ENCODE measurements around the gene NDUFA13.

Gene NDUFA13

GRCh38 chr19:19488875-19489690 is 26.9 kb upstream of the NDUFA13 start:
- peak; percentile 43 to 74 (median 70) for DNase-seq (ENCODE audit: low read depth in 4 of 4, low spot score in 1 of 4)

- DNase-seq (ENCODE audit: low read depth in 4 of 4, low spot score in 1 of 4), result no peak
Measured at GRCh38 chr19:19489804-19490204, 26.2 kb upstream of the NDUFA13 start.

DNA sequence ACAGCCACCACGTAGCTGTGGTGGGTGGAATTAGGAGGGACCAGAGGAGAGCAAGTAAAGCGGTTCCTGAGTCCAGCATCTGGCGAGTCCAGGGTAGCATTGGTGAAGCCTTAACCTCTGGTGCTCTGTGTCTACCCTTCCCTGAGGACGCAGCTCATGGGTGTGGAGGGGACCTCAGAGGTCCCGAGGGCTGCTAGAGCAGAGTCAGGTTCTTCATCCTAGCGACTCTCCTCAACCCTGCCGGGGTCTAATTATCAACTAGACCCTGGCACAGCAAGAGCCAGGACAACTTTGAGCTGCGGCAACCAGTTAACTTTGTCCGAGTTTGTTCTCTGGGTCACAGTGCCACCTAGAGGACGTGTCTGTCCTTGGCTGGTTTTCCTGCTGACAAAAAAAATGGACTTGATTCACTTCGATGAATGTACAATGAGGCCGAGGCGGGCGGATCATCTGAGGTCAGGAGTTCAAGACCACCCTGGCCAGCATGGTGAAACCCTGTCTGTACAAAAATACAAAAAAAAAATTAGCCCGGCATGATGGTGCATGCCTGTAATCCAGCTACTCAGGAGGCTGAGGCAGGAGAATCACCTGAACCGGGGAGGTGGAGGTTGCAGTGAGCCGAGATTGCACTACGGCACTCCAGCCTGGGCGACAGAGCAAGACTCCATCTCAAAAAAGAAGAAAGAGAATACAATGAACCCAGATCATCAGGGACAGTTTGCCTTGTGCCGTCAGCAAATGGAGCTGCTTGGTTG is 25.6 kb upstream of the NDUFA13 start:
- DNase-seq (ENCODE audit: low read depth in 4 of 4, low spot score in 1 of 4), result peak; percentile 50 to 74 (median 70)

GRCh38 chr19:19491321-19492025 is 24.6 kb upstream of the NDUFA13 start:
- no peak for DNase-seq (ENCODE audit: low read depth in 4 of 4, low spot score in 1 of 4)

GRCh38 chr19:19492026-19492610 is 23.9 kb upstream of the NDUFA13 start:
- DNase-seq (ENCODE audit: low read depth in 4 of 4, low spot score in 1 of 4), result no peak

GRCh38 chr19:19493841-19494546 is 22.0 kb upstream of the NDUFA13 start:
- no peak for DNase-seq (ENCODE audit: low read depth in 4 of 4, low spot score in 1 of 4)

DNA sequence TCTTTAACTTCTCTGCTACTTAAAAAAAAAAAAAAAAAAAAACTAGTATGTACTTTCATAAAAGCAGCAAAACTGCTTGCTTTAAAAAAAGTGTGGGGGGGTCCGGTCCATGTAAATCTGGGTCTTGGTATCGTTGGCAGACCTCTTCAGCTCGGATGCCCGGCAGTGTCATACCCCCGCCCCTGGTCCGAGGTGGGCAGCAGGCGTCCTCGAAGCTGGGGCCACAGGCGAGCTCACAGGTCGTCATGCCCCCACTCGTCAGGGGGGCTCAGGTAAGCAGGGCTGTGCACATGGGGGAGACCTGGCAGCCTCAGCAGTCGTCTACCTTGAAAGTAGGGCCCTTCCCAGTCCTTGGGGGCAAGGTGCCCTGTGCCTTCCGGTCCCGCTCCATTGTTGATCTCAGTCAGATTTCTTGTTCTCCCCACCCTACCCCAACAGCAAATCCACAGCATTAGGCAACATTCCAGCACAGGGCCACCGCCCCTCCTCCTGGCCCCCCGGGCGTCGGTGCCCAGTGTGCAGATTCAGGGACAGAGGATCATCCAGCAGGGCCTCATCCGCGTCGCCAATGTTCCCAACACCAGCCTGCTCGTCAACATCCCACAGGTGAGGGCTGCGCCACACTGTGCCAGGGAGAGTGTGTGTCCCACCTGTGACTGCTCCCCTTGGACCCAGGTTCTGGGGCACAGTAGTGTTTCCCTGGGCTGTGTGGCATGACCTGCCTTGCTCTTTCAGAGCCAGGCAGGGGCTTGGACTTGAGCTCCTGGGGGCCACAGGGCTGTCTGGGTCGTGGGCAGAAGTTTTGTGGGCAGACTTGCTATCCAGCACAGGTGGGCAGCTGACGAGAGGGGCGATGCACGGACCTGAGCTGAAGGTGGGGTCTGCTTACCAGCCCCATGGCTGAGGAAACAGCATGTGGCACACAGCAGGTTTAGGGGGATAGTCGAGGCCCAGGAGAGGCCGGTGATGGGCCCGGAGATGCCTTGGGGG is 20.1 kb upstream of the NDUFA13 start:
- DNase-seq (ENCODE audit: low read depth in 4 of 4, low spot score in 1 of 4), result no peak

- no peak for DNase-seq (ENCODE audit: low read depth in 4 of 4, low spot score in 1 of 4)
Measured at GRCh38 chr19:19498255-19498991, 17.6 kb upstream of the NDUFA13 start.

DNA sequence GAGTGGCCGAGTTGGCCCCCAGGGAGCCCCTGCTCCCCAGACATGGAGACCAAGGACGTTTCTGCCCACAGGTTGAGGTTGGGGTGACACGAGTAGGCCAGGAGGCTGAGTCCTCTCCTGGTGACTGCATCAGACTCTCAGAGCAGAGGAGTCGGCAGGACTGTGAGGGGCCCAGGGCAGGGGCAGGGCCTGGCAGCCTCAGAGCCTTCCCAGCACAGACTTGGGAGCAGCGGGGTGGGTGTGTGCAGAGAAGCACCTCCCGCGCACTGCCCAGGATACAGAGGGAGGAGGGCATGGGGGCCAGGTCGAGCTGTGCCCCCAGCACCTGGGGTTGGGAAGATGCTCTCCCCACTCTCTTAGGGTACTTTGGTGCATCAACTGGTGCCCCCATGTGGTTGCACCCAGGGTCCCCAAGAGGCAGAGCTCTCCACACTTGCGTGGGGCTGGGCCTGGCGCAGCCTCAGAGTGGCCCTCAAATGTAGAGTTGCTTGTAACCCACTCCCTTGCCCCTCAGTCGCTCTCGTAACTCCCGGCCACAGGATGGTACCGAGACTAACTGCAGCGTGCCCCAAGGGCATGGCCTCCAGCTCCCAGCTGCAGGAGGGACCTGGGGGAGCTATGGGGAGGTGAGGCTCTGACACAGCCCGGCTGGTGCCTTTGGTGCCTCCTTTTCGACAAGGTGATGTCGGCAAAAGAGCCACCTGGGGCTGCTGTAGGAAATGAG is 16.6 kb upstream of the NDUFA13 start:
- DNase-seq (ENCODE audit: low read depth in 4 of 4, low spot score in 1 of 4), result no peak

DNA sequence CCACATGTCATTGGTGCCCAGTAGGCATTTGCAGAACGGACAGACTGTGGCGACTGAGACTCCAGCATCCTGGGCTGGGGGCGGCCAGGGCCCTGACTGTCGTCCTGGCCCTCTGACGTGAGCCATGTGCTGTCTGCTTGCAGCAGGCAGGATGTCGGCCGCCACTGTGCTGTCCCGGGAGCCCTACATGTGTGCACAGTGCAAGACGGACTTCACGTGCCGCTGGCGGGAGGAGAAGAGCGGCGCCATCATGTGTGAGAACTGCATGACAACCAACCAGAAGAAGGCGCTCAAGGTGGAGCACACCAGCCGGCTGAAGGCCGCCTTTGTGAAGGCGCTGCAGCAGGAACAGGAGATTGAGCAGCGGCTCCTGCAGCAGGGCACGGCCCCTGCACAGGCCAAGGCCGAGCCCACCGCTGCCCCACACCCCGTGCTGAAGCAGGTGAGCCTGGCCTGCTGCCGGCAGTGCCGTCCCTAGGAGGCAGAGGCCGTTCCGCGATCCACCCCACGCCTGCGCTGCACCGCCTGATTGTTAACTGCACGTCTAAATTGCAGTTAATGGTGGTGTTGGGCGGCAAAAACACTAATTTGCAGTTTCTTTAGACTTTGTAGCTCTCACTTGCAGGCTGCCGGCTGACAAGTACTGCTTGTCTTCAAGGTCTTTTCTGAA is 14.9 kb upstream of the NDUFA13 start:
- no peak for DNase-seq (ENCODE audit: low read depth in 4 of 4, low spot score in 1 of 4)

DNA sequence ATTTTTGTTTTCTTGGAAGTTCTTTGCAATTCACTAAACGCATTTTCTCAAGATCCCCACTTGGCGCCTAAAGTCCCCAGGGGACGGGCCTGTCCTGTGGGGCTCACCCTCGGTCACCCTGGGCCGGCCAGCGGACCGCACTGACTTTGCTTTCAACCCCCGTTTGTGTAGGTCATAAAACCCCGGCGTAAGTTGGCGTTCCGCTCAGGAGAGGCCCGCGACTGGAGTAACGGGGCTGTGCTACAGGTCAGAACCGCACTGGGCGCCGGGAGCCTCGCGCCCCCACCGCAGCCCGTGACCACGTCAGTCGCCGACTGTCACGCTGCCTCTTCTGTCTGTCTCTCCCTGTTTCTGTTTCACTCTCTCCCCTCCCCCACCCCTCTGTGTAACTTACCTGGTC is 14.2 kb upstream of the NDUFA13 start:
- DNase-seq (ENCODE audit: low read depth in 4 of 4, low spot score in 1 of 4), result no peak

DNA sequence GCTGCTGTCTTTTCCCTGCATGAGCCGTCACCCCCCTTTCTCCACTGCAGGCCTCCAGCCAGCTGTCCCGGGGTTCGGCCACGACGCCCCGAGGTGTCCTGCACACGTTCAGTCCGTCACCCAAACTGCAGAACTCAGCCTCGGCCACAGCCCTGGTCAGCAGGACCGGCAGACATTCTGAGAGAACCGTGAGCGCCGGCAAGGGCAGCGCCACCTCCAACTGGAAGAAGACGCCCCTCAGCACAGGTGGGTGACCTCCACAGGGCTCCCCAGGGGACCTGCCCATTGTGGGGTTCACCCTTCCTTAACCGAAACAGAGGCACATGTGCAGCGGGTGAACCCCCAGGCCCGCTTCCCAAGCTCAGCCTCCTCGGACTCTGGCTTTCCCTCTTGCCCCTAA is 13.7 kb upstream of the NDUFA13 start:
- no peak for DNase-seq (ENCODE audit: low read depth in 4 of 4, low spot score in 1 of 4)

DNA sequence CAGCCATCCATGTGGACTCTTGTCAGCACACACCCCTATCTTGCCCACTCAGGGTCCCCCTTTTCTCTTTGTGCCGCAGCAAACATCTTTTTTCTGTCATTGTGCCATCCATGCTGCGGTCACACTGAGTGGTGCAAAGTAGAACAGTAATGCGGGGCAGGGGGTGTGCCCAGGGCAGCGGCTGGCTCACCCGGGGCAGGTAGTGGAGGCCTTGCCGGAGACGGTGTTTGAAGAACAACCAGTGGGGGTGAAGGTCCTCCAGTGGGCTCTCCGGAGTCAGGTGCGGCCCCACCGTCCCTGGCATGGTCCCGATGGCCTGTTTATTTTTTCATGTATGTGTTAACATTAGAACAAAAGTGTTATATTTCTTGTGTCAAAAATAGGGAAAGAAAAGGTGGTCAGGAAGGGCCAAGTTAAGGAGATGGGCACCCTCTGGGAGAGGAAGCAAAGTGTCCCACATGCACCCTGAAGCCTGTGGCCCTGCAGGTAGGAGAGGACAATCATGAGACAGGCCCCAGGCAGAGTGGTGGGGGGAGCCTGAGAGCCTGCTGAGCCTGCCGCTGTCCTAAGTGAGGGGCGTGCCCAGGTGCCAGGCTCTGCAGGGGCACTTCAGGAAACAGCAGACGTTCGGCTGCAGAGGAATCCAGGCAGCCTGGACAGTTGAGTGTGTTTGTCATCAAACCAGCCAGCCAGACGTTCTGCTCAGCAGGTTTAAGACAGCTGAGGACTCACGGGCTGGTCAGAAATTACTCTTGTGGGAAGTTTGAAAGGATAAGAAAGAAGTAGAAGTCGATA is 13.0 kb upstream of the NDUFA13 start:
- no peak for DNase-seq (ENCODE audit: low read depth in 4 of 4, low spot score in 1 of 4)

GRCh38 chr19:19504754-19505668 is 11.0 kb upstream of the NDUFA13 start:
- no peak for DNase-seq (ENCODE audit: low read depth in 4 of 4, low spot score in 1 of 4)

GRCh38 chr19:19505669-19506326 is 10.2 kb upstream of the NDUFA13 start:
- no peak for DNase-seq (ENCODE audit: low read depth in 4 of 4, low spot score in 1 of 4)

All from stimulated activated CD4-positive, alpha-beta T cell treated with anti-CD3 and anti-CD28 coated beads, Interleukin-1b, Interleukin-23, amount 100 ng/mL, for 24 hours (primary cell).